HG03439 (cell line): ENCODE data around the gene ZNF823.
"Not testable (repeated sequence)": the region's sequence is repeated elsewhere in the genome, so short reads cannot be mapped to it uniquely, and the experiment has no call there.

Experiments
- ATAC-seq: cut with Tn5 transposase; IDR thresholded peaks from one replicate; pipeline ENCODE4 v1.9.1; 2021; ENCODE audit warnings: mild to moderate bottlenecking, moderate library complexity; ENCODE audit not compliant: unreplicated experiment

Gene ZNF823

DNA sequence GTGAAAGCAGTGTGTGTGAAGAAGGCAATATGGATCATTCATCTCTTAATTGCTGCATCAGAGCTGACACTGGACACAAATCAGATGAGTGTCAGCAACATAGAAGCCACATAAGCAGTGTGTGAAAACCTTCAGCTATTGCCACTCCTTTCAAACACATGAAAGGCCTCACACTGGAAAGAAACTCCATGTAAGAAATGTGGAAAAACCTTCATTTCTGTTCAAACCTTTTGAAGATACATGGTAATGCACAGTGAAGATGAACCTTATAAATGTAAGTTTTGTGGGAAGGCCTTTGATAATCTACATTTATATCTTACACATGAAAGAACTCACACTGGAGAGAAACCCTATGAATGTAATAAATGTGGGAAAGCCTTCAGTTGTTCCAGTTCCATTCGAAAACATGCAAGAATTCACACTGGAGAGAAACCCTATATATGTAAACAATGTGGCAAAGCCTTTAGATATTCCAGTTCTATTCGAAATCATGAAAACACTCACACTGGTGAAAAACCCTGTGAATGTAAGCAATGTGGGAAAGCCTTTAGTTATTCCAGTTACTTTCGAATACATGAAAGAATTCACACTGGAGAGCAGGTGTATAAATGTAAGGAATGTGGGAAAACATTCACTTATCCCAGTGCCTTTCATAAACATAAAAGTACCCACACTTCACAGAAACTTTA lies 53.6 kb downstream of the ZNF823 start:
- ATAC-seq: no peak

DNA sequence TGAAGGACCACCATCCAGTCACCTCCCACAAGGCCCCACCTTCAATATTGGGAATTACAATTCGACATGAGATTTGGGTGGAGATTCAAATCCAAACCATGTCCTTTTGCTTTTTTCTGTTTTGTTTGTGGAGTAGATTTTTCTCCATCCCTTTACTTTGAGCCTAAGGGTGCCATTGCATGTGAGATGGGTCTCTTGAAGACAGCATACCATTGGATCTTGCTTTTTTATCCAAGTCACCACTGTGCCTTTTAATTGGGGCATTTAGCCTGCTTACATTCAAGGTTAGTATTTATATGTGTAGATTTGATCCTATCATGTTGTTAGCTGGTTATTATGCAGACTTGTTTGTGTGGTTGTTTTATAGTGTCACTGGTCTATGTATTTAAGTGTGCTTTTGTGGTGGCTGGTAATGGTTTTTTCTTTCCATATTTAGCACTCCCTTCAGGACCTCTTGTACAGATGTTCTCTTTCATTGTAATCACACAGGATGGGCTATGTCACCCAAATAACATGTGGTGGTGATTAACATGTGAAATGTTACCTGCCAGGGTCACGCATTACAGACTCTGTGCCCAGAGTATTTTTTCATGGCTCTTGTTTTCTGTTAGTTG lies 58.0 kb downstream of the ZNF823 start:
- ATAC-seq: no peak

DNA sequence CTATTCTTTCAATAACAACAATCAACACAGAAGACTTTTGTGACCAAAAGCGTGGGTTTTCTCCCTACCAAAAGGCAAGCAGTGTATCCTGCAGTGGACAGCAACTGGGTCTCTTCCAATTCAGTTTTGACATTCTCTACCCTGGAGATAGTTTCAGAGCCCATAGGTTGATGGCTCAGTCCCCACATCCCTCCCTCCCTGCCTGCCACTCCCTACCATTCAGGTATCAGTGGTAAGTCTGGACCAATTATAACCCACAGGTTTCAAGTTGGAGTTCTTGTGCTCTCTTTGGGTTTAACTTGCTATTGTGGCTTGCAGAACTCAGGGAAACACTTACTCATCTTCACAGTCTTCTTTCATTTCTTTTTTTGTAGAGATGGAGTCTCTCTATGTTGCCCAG lies 60.2 kb downstream of the ZNF823 start:
- ATAC-seq: no peak

DNA sequence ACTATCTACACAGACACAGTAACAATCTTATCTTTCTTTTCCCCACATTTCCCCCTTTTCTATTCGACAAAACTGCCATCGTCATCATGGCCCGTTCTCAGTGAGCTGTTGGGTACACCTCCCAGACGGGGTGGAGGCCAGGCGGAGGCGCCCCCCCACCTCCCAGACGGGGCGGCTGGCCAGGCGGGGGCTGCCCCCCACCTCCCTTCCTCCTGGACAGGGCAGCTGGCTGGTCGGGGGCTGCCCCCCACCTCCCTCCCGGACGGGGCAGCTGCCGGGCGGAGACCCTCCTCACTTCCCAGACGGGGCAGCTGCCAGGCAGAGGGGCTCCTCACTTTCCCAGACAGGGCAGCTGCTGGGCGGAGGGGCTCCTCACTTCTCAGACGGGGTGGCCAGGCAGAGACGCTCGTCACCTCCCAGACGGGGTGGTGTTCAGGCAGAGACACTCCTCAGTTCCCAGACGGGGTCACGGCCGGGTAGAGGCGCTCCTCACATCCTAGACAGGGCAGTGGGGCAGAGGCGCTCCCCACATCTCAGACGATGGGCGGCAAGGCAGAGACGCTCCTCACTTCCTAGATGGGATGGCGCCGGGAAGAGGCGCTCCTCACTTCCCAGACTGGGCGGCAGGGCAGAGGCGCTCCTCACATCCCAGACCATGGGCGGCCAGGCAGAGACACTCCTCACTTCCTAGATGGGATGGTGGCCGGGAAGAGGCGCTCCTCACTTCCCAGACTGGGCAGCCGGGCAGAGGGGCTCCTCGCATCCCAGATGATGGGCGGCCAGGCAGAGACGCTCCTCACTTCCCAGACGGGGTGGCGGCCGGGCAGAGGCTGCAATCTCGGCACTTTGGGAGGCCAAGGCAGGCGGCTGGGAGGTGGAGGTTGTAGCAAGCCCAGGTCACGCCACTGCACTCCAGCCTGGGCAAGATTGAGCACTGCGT lies 61.8 kb downstream of the ZNF823 start:
- ATAC-seq: not testable (repeated sequence)

DNA sequence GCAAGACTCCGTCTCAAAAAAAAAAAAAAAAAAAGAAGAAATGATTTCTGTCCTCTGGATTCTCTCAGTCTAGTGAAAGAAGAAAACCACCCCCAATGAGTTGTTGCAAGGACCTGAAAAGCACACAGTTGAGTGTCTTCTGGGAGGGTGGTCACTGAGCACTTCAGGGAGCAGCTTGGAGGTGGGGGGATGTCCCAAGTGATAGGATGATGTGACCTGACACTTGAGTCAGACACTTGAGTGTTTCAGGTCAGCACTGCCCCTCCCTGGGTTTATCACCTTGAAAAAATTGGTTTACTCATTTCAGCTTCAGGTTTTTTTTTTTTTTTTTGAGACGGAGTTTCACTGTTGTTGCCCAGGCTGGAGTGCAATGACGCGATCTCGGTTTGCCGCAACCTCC lies 63.2 kb downstream of the ZNF823 start:
- ATAC-seq: no peak

DNA sequence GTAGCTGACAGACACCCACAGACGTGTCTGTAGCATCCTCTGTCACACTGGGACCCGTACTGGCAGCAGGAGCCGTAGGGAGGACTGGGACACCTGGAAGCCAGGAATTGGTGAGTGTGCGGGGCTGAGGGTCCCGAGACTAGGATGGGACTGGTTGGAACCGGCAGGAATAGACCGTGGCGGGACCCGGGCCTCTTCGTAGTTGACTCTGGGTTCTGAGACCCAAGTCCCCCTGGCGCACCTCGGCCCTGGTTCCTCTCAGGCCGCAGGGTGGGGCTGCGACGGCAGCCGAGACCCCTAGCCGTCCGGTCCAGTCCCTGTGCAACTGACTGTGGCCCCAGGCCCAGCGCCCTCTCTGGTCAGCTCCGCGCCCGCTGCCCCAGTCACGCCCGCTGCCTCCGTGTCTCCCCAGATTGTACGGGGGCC lies 64.7 kb downstream of the ZNF823 start:
- ATAC-seq: no peak

DNA sequence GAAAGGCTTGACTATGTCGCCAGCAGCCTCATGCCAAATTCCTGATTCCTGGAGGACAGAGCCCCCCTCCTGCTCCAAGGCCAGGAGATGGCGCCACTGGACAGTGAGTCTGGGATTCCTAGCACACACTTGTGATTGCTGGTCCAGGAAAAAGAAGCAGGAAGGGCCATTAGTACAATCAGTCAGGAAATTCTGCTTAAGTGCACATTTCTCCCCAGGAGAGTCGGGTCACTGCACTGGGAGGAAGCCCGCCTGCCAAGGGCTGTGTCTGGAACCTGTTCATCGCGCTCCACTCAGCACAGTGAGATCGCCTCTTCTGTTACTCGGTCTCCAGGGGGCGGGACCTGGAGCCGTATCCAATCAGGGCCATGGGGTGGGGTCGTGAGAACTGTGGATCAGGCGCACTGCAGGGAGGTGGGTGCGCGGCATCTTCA lies 65.1 kb downstream of the ZNF823 start:
- ATAC-seq: no peak
